HG02870 (cell line): ENCODE results near the gene NTNG1.
"Not testable (repeated sequence)": the region's sequence is repeated elsewhere in the genome, so short reads cannot be mapped to it uniquely, and the experiment has no call there.

ENCODE experiments used
- ATAC-seq: cut with Tn5 transposase; IDR thresholded peaks from one replicate; pipeline ENCODE4 v1.9.1; 2021; ENCODE audit warnings: mild to moderate bottlenecking, moderate library complexity; ENCODE audit not compliant: unreplicated experiment

The NTNG1 gene

DNA sequence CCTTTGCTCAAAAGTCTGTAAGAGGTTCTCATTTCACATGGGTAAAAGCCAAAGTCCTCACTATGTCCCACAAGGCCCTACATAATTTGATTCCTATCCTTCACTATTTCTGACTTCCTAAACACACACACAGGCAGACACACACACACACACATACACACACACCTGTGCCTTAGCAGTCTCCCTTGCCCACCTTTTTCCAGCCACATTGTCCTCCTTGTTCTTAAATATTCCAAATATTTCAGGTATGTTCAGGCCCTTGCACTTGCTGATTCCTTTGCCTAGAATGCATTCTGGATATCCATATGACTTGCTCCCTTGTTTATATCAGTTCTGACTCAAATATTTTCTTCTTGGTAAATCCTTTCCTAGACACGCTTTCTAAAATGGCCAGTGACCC, 54.6 kb downstream of the NTNG1 start:
- no peak for ATAC-seq

- ATAC-seq: peak; percentile 93
These were observed 56.2 kb downstream of the NTNG1 start for GRCh38 chr1:107196973-107197562.

GRCh38 chr1:107198561-107198960, 57.7 kb downstream of the NTNG1 start:
- no peak for ATAC-seq

GRCh38 chr1:107200631-107201030, 59.8 kb downstream of the NTNG1 start:
- ATAC-seq: no peak

GRCh38 chr1:107202007-107202406, 61.2 kb downstream of the NTNG1 start:
- ATAC-seq: no peak

DNA sequence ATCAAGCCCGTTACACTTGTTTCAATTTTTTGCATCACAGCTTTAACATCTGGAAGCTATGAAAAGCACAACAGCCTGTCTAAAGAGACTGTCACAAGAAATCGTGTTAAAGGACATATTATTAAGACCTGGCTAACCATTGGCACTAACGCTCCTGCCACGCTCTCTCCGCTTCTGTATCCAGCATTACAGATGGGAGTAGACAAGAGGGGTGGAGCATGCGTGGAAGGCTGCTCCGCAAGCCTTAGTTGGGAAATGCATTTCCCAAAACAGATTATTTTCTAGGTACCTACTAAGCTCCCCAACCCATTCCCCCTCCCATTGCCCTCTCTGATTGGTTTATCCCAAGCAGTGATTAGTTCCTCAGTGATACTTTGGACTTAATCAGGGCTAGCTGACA, 72.4 kb downstream of the NTNG1 start:
- ATAC-seq: no peak

DNA sequence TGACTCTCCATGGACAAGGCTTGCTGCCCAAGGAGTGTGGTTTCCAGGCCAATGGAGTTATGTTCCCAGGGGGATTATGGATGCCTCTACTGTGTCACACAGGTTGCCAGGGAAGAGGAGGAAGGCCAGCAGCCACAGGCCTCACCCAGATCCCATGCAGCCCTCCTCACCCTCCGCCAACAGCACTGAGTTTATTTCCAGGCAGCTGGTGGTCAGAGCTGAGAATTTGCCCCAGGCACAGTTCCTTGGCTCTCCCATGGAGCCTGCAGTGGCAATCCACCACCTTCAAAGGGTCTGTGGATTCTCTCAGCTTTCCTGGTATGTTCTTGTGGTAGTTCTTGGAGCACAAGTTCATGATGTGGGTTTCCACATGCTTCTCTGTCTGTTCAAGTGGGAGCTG, 79.2 kb downstream of the NTNG1 start:
- ATAC-seq: no peak

- ATAC-seq: no peak
These were observed 84.9 kb downstream of the NTNG1 start for GRCh38 chr1:107225706-107226105.

- no peak for ATAC-seq
These were observed 88.0 kb downstream of the NTNG1 start for GRCh38 chr1:107228704-107229371.

DNA sequence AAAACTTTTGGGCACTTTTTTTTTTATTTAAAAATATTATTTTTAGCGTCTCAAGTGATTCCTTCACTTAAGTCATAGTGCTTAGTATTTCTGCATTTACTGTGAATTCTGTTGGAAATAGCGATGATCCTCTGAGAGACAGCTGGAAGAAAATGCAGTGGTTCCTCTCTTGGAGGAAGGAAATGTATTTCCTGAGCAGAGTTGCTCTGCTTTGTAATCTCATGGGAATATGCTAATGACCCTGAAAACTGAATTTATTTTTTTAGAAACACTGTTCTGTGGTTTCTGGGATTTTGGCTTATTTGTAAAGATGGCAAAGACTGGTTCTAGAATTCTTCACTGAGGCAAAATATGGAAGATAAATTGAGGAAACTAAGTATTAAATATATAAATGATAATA, 88.9 kb downstream of the NTNG1 start:
- ATAC-seq: no peak

- ATAC-seq: no peak
These were observed 89.3 kb downstream of the NTNG1 start for GRCh38 chr1:107230121-107230520.

- ATAC-seq: no peak
These were observed 90.5 kb downstream of the NTNG1 start for GRCh38 chr1:107231291-107231690.

- ATAC-seq: no peak
These were observed 91.6 kb downstream of the NTNG1 start for GRCh38 chr1:107232426-107232825.

DNA sequence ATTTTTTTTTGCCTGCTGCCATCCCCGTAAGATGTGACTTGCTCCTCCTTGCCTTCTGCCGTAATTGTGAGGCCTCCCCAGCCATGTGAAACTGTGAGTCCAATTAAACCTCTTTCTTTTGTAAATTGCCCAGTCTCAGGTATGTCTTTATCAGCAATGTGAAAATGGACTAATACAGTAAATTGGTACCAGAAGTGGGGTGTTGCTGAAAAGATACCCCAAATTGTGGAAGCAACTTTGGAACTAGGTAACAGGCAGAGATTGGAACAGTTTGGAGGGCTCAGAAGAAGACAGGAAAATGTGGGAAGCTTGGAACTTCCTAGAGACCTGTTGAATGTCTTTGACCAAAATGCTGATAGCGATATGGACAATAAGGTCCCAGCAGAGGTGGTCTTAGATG, 95.9 kb downstream of the NTNG1 start:
- ATAC-seq: not testable (repeated sequence)

DNA sequence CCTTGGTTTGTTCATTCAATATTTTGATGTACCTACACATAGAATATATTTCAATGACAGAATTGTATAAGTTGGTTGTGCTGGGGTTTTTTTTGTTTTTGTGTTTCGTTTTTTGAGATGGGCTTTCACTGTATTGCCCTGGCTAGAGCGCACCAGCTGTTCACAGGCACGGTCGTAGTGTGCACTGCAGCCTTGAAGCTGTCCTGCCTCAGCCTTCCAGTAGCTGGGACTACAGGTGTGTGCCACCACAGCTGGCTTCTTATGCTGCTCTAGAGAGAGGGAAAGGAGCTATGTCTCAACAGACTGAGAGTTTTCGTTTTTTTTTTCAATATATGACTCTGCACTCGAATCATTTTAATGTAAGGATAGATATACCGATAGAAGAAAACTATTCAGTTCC, 102.6 kb downstream of the NTNG1 start:
- ATAC-seq: no peak

DNA sequence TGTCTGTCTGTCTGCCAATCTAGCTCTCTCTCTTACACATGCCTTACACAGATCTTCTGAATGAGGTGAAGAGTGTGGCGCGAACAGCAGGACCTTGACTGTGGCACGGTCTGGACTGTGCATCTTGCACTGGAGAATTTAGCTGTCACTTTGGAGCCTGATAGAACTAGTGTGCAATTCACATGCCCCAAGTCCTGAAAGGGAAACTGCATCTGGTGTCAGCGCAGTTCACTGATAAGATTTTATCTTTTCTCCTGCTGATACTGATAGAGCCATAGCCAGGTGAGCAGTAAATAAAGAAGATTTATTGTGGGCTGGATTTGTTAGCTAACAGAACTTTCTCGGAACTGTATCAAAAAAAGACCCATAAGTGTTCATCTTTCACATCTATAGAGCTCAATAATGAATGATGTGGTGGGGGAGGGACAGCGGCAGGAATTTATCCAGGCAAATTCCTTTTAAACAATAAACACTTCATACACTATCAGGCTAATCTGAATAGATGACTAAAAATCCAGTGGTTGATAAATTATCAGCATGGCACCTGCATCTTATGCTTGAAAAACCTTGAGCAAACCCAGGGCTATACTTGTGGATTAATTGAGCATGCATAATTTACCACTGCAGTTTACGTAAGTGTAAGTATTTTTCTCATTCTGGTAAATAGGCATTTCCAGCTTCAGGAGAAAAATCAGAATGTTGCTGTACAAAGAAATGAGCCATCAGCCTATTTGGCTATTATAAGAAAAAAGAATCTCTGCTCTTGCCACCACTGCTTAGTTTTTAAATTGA, 104.1 kb downstream of the NTNG1 start:
- ATAC-seq: no peak

DNA sequence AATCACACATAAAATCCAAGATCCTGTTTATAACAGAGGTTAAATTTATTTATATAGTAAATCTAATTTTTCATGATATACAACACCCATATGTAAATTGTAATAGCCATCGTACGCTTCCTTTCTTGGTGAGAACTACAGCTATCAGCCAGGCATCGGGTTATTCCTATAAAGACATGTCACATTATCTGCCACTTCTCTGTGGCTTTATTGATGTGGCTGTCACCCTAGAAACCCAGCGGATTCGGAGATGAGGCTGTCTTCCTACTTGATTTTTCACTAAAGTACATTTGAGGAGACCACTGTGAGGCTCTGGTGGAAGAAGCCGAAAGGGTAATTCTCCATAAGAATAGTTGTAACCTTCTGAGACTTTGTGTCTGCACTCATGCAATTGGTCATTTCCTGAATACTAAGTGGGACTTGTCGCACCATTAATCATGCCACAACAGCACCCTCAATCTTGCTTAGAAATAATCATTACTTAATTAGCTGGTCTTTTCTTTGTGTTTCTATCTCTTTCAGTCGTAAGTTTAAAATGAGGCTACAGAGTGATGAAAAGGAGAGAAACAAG, 106.0 kb downstream of the NTNG1 start:
- ATAC-seq: peak; percentile 39

DNA sequence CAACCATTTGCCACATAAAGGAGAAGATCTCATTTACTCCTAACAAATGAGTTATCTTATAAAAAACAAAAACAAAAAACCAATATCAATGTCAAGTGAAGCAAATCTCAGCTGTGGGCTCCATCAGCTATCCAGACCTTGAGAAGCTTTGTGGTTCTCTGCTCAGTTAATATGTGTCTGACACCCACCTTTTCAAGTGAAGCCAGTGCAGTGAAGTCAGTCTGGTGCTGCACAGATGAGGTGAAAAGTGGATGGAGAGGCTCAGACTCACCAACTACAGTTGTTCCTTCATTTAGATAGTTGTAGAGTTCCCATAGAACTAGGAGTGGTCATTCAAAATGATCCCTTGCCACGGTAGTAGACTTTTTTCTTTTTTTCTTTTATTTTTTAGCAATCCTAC, 106.8 kb downstream of the NTNG1 start:
- no peak for ATAC-seq

DNA sequence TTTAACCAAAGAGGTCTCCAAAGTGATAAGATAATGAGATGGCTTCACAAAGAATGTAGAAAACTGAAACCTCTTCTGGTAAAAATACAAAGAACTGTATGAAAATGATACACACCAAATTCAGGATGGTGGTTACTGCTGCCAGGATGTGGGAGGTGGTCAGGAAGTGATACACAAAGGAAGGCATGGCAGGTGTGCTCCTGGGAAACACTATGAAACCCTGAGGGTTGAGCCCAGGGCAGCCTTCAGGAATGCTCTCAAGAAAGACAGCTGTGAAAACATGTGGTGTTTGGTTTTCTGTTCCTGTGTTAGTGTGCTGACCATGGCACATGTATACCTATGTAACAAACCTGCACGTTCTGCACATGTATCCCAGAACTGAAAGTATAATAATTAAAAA, 109.3 kb downstream of the NTNG1 start:
- ATAC-seq: no peak

DNA sequence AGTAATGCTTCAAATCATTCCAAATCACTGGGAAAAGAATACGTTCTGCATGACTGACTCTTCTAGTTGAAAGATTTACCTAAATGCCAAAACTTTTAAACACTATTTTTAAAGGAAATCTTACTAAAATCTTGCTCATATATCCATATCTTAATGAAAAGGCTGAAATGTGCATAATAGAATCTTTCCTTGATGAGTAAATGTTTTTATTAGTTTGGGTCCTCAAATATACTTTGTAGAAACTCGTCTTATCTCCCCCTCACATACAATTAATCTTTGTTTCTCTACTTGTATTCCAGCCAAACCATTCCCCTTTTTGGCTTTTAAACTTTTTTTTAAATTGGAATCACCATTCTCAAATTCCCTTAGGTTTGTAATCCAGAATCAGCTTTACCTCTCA, 110.2 kb downstream of the NTNG1 start:
- no peak for ATAC-seq

DNA sequence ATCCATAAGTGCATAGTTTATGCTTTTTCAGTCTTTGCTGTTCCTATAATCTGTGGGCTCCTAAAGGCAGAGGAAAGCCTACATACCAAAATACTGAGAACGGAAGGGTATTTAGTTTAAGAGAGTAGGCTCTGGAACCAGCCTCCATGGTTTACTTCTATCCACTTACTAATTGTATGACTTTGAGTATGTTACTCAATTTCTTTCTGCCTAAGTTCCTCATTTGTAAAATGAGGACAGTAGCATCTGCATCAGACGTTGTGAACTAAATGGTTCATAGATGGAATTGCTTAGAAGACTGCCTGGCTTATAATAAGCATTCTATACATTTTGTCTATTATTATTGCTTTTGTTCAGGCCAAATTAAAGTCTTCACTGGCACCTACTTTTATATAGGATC, 111.0 kb downstream of the NTNG1 start:
- ATAC-seq: no peak

DNA sequence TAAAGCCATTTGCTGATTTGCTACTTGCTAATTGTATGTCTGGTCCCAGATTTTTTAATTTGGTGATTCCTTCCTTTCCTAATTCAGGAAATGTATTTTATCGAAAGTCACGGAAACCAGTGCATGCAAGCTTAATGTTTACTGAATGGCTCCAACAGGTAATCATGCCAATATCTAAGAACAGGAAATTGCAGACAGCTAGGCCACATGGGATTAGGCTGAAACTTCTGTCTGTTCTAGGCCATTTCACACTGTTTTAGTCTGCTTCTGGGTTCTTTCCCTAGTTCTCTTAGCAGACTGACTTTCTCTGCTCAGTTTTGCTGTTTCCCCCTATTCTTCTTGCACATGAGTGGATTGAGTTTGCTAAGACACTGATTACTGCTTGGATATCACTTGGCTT, 111.4 kb downstream of the NTNG1 start:
- no peak for ATAC-seq
